Left lung (tissue), 10 donors: ENCODE results near the gene SNX27. TPM values are rescaled to one million over a fixed set of nuclear protein-coding genes. Genes with fewer than 3 reads are reported as not detected.
"Not testable (repeated sequence)": the region's sequence is repeated elsewhere in the genome, so short reads cannot be mapped to it uniquely, and the experiment has no call there.

Source experiments
- ATAC-seq: fragments of 200-7000 bp; cut with Tn5 transposase; one replicate; pipeline ENCODE4 v1.9.1; 2020; ENCODE audit warnings: moderate library complexity
- DNase-seq, 4 donors: peaks; one replicate each; pipeline ENCODE4 v3.0.0-alpha.2; 2013 to 2020
- H3K27ac ChIP-seq, 2 donors: fragments of 200-600 bp; sonication (generic) in 1 of 2; one replicate each; pipeline versions ENCODE4 v1.5.0 to v1.8.0; 2020 to 2021
- H3K27me3 ChIP-seq, 2 donors: fragments of 200-600 bp; sonication (generic) in 1 of 2; one replicate each; pipeline versions ENCODE4 v1.5.0 to v1.8.0; 2020 to 2021
- H3K36me3 ChIP-seq, 2 donors: fragments of 200-600 bp; sonication (generic) in 1 of 2; one replicate each; pipeline versions ENCODE4 v1.5.0 to v1.8.0; 2020 to 2021
- H3K4me1 ChIP-seq, 2 donors: fragments of 200-600 bp; one replicate each; pipeline ENCODE4 v1.8.0; 2021
- H3K4me3 ChIP-seq, 2 donors: fragments of 200-600 bp; sonication (generic) in 1 of 2; one replicate each; pipeline versions ENCODE4 v1.5.0 to v1.8.0; 2020 to 2021; ENCODE audit warnings: mild to moderate bottlenecking in 1 of 2
- H3K9me3 ChIP-seq, 2 donors: fragments of 200-600 bp; sonication (generic) in 1 of 2; one replicate each; pipeline versions ENCODE4 v1.5.0 to v1.8.0; 2020 to 2021
- CTCF ChIP-seq, 2 donors: fragments of 200-600 bp; sonication (generic) in 1 of 2; IDR thresholded peaks; one replicate each; pipeline versions ENCODE4 v1.5.0 to v1.8.0; 2021; ENCODE audit warnings: antibody characterized with exemption in 2 of 2
- intact Hi-C, 2 donors: fragments of 100-400 bp; cut with DNase I; formaldehyde crosslinking; loops; one replicate each; pipeline versions ENCODE4 v1.11.2 to v1.14.2; 2022
- polyA plus RNA-seq, 6 donors: library from polyadenylated mRNA; unstranded; fragments of 120-200 nt; gene quantifications; one replicate each; pipeline ENCODE4 v1.2.1, GENCODE V29; 2013; ENCODE audit not compliant: insufficient read length in 6 of 6
- total RNA-seq, 2 donors: library from RNA; stranded (reverse); fragmentation: NEBNext Ultra II Directional; extraction: Animal tissue kit (Norgen Biotek cat#: 25700); gene quantifications; one replicate each; pipeline ENCODE4 v1.2.1, GENCODE V29; 2021
- donor health status: DM: no; HTN: yes; CAD: no.
- donor health status: DM: no; HTN: no; CAD: no.

Gene SNX27
- total and polyA plus RNA-seq, 8 donors: 21.5 to 64.5 (median 23.9) TPM

GRCh38 chr1:151596166-151596953 is 15.5 kb upstream of the SNX27 start:
- peaks cover 0 to 10% of the 10 kb centered on the region in 2 donors for H3K4me1 ChIP-seq
- no peak for DNase-seq
- no peaks in the 10 kb centered on the region for H3K9me3 ChIP-seq
- intact Hi-C loops: no loop called here
- no peak for ATAC-seq
- H3K27ac ChIP-seq: no peak overlapping the region
- H3K4me3 ChIP-seq: no peak overlapping the region
- H3K36me3 ChIP-seq: no peaks in the 10 kb centered on the region
- no peaks in the 10 kb centered on the region for H3K27me3 ChIP-seq
- TF ChIP-seq CTCF (IDR thresholded peaks at IDR 0.05): no peak

- ATAC-seq, H3K36me3 ChIP-seq, H3K4me3 ChIP-seq, H3K9me3 ChIP-seq, H3K27ac ChIP-seq, H3K4me1 ChIP-seq, intact Hi-C loops, DNase-seq, H3K27me3 ChIP-seq: not testable (repeated sequence)
These were observed 9.3 kb upstream of the SNX27 start for GRCh38 chr1:151602550-151602949.

- H3K27me3 ChIP-seq: no peaks in the 10 kb centered on the region
- H3K4me1 ChIP-seq: peaks cover 0 to 14% of the 10 kb centered on the region in 2 donors
- H3K9me3 ChIP-seq: no peaks in the 10 kb centered on the region
- no peak overlapping the region for H3K4me3 ChIP-seq
- DNase-seq (no peak), ATAC-seq (no peak)
- TF ChIP-seq CTCF (IDR thresholded peaks at IDR 0.05): no peak
- intact Hi-C loops: no loop called here
- no peak overlapping the region for H3K27ac ChIP-seq
- no peaks in the 10 kb centered on the region for H3K36me3 ChIP-seq
These were observed 7.6 kb upstream of the SNX27 start for GRCh38 chr1:151604291-151604690.

- peak; percentile 40 for ATAC-seq
- no peaks in the 10 kb centered on the region for H3K27me3 ChIP-seq
- H3K9me3 ChIP-seq: no peaks in the 10 kb centered on the region
- intact Hi-C loops: no loop called here
- H3K27ac ChIP-seq: peak overlapping the region in 1 of 2 donors; percentile 29
- peaks cover 4 to 18% of the 10 kb centered on the region in 2 donors for H3K4me1 ChIP-seq
- no peak overlapping the region for H3K4me3 ChIP-seq
- TF ChIP-seq CTCF (IDR thresholded peaks at IDR 0.05): no peak
- H3K36me3 ChIP-seq: no peaks in the 10 kb centered on the region
- no peak for DNase-seq
These were observed 5.5 kb upstream of the SNX27 start for GRCh38 chr1:151606384-151606783.

- H3K27me3 ChIP-seq: no peaks in the 10 kb centered on the region
- peaks cover 7 to 18% of the 10 kb centered on the region in 2 donors for H3K4me1 ChIP-seq
- TF ChIP-seq CTCF (IDR thresholded peaks at IDR 0.05): no peak
- ATAC-seq (no peak), DNase-seq (no peak)
- H3K9me3 ChIP-seq: no peaks in the 10 kb centered on the region
- H3K36me3 ChIP-seq: no peaks in the 10 kb centered on the region
- H3K4me3 ChIP-seq: no peak overlapping the region
- intact Hi-C loops: no loop called here
- H3K27ac ChIP-seq: peak overlapping the region in 1 of 2 donors; percentile 29
These were observed 5.0 kb upstream of the SNX27 start for GRCh38 chr1:151606857-151607256.
